ENCODE results near the gene ESAM.

DNA sequence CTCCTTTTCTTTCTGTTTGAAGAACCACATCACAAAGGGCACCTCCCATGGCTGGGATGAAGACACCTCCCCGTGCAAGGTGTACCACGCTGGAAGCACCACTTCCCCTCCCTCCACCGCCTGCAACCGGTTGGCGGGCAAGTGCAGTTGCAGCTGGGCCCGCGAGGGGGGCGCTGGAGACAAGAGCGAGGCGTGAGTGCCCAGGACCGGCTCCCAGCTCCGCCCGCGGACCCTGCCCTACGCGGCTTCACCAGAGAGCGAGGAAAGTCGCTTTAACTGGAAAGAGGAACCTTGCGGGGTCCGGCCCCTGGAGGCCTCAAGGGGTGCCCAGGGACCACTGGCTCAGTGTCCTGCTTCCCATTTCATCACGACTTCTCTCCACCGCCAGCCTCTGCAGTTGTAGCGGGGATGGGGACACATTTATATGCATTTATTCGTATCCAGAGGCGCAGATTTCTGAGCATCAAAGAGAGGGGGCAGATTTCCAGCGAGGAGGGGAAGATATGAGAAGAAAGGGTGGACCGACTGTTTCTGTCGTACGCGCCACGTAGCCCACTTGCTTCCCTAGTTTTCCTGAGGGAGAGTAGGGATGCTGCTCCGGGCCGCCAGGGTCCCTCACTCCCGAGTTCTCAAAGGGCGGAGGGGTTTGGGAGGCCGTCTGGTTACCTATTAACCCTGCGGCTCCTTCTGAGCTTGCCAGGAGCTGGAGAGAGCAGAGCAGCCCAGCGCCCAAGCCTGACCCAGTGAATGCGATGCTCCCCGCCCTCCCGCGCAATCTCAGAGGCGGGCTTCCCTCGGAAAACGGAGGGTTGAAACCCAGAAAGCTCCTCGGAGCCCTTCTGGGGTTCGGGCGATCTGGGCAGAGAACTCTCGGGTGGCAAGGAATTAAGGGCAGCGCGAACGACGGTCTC lies 3.5 kb downstream of the ESAM start:
- TF ChIP-seq, protein P1, sequence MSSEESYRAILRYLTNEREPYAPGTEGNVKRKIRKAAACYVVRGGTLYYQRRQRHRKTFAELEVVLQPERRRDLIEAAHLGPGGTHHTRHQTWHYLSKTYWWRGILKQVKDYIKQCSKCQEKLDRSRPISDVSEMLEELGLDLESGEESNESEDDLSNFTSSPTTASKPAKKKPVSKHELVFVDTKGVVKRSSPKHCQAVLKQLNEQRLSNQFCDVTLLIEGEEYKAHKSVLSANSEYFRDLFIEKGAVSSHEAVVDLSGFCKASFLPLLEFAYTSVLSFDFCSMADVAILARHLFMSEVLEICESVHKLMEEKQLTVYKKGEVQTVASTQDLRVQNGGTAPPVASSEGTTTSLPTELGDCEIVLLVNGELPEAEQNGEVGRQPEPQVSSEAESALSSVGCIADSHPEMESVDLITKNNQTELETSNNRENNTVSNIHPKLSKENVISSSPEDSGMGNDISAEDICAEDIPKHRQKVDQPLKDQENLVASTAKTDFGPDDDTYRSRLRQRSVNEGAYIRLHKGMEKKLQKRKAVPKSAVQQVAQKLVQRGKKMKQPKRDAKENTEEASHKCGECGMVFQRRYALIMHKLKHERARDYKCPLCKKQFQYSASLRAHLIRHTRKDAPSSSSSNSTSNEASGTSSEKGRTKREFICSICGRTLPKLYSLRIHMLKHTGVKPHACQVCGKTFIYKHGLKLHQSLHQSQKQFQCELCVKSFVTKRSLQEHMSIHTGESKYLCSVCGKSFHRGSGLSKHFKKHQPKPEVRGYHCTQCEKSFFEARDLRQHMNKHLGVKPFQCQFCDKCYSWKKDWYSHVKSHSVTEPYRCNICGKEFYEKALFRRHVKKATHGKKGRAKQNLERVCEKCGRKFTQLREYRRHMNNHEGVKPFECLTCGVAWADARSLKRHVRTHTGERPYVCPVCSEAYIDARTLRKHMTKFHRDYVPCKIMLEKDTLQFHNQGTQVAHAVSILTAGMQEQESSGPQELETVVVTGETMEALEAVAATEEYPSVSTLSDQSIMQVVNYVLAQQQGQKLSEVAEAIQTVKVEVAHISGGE (tag by site-specific recombination; conservative IDR thresholded peaks at IDR 0.05; ENCODE audit: low read depth), result no peak
- TF ChIP-seq ZNF174 (tag by site-specific recombination; IDR thresholded peaks at IDR 0.05), result no peak
